K562 (cell line): ENCODE results near the gene SLC15A1. TPM values are rescaled to one million over a fixed set of nuclear protein-coding genes. Genes with fewer than 3 reads are reported as not detected.

Experiments used
- ATAC-seq: fragments of 200-7000 bp; cut with Tn5 transposase; 3 replicates; pipeline ENCODE4 v1.9.1; 2020; ENCODE audit warnings: moderate library complexity
- BruUV-seq: library from RNA; stranded (reverse); fragments of 400-500 nt; replicated peaks from 2 replicates; lab custom pipeline; 2021; lab: Mats Ljungman, UMichigan
- CTCF ChIA-PET: fragments of 300-600 bp; formaldehyde crosslinking; extraction: SDS; loops from one replicate; lab custom pipeline; 2021; ENCODE audit warnings: low intra/inter-chr PET ratio; lab: Yijun Ruan, JAX
- POLR2A ChIA-PET: fragments of 300-600, 350-650 bp; sonication (Branson Sonifier 250); formaldehyde crosslinking; extraction: SDS; loops from one replicate; lab custom pipeline; 2021; ENCODE audit warnings: antibody characterized with exemption, inconsistent platforms; lab: Yijun Ruan, JAX
- DNase-seq, 4 experiments: peaks; one replicate each; pipeline versions ENCODE4 v3.0.0 to v3.0.0-alpha.2; 2011 to 2018; ENCODE audit warnings: low spot score in 3 of 4, mixed read lengths in 3 of 4; ENCODE audit errors: extremely low read depth in 1 of 4
- FAIRE-seq: peaks from 2 replicates; lab custom pipeline; 2011; peaks lifted over from hg19 to GRCh38; lab: Jason Lieb, UNC
- H2AFZ ChIP-seq: 2 replicates; pipeline ENCODE4 v1.6.0; 2011; ENCODE audit warnings: low read depth, low read length, control low read depth, inconsistent platforms
- H3K27ac ChIP-seq: fragments of 200-600 bp; 3 replicates; pipeline ENCODE4 v1.8.0; 2011; ENCODE audit warnings: low read depth, mild to moderate bottlenecking, control low read depth, inconsistent platforms, low read length, moderate library complexity, mixed read lengths; ENCODE audit errors: extremely low read depth
- H3K27me3 ChIP-seq, 2 experiments: fragments of 300-600 bp in 1 of 2; 2 replicates in 1 of 2; 3 replicates in 1 of 2; pipeline versions ENCODE4 v1.6.0 to v1.8.0; 2011; ENCODE audit warnings: inconsistent platforms in 2 of 2, low read length in 2 of 2, mild to moderate bottlenecking in 1 of 2, mixed read lengths in 1 of 2, moderate library complexity in 1 of 2; ENCODE audit not compliant: control insufficient read depth in 2 of 2, insufficient read depth in 2 of 2
- H3K36me3 ChIP-seq: fragments of 300-600 bp; 3 replicates; pipeline ENCODE4 v1.8.0; 2011; ENCODE audit warnings: mild to moderate bottlenecking, low read length, inconsistent platforms; ENCODE audit not compliant: control insufficient read depth, insufficient read depth
- H3K4me1 ChIP-seq, 2 experiments: fragments of 200-600 bp in 1 of 2; replicated peaks in 1 of 2; 2 replicates in 1 of 2; 3 replicates in 1 of 2; pipeline versions ENCODE4 v1.5.1 to v1.8.0; 2011; ENCODE audit warnings: inconsistent platforms in 2 of 2, low read length in 2 of 2, mild to moderate bottlenecking in 1 of 2, mixed read lengths in 1 of 2, moderate library complexity in 1 of 2; ENCODE audit not compliant: control insufficient read depth in 2 of 2, insufficient read depth in 2 of 2
- H3K4me2 ChIP-seq: 2 replicates; pipeline ENCODE4 v1.6.1; 2011; ENCODE audit warnings: low read length, control low read depth, inconsistent platforms, mixed read lengths; ENCODE audit not compliant: insufficient read depth
- H3K4me3 ChIP-seq: fragments of 200-600 bp; sonication (generic), shearing (Covaris generic); 2 replicates; pipeline ENCODE4 v1.5.1; 2016; ENCODE audit warnings: control low read depth, inconsistent platforms
- H3K79me2 ChIP-seq: fragments of 200-600 bp; 3 replicates; pipeline ENCODE4 v1.8.0; 2011; ENCODE audit warnings: low read length, inconsistent platforms; ENCODE audit not compliant: control insufficient read depth, insufficient read depth
- H3K9ac ChIP-seq, 2 experiments: 2 replicates each; pipeline versions ENCODE4 v1.6.0 to v1.6.1; 2011; ENCODE audit warnings: low read depth in 2 of 2, low read length in 2 of 2, control low read depth in 1 of 2, inconsistent platforms in 1 of 2, mild to moderate bottlenecking in 1 of 2, mixed read lengths in 1 of 2; ENCODE audit not compliant: insufficient read depth in 1 of 2
- H3K9me1 ChIP-seq: one replicate; pipeline ENCODE4 v1.6.0; 2011; ENCODE audit warnings: inconsistent platforms, mild to moderate bottlenecking, low read length, moderate library complexity; ENCODE audit not compliant: control insufficient read depth, insufficient read depth
- H3K9me3 ChIP-seq: replicated peaks from 2 replicates; pipeline ENCODE4 v1.5.1; 2011; ENCODE audit warnings: low read depth, low read length, inconsistent platforms; ENCODE audit not compliant: control insufficient read depth, insufficient read depth
- H4K20me1 ChIP-seq: replicated peaks from 2 replicates; pipeline ENCODE4 v1.6.1; 2011; ENCODE audit warnings: low read length, inconsistent platforms, mixed read lengths; ENCODE audit not compliant: control insufficient read depth, insufficient read depth
- PCBP2 ChIP-seq: fragments of 200-400 bp; formaldehyde crosslinking; IDR thresholded peaks from 2 replicates; pipeline ENCODE4 v1.6.1; 2018; ENCODE audit warnings: low read length, low read depth, mild to moderate bottlenecking, moderate library complexity; ENCODE audit not compliant: poor library complexity, severe bottlenecking
- RBBP5 ChIP-seq: fragments of 200-600 bp; sonication (generic); IDR thresholded peaks from 2 replicates; pipeline ENCODE4 v1.6.1; 2012; ENCODE audit warnings: borderline replicate concordance, mild to moderate bottlenecking, low read length, control low read depth, inconsistent platforms; ENCODE audit not compliant: insufficient read depth, poor library complexity, severe bottlenecking
- SMAD2 ChIP-seq: fragments of 150-350 bp; IDR thresholded peaks from 2 replicates; pipeline ENCODE4 v1.6.1; 2014; ENCODE audit warnings: low read depth, mild to moderate bottlenecking, low read length
- ZC3H11A ChIP-seq: IDR thresholded peaks from 2 replicates; pipeline ENCODE4 v1.6.1; 2012; ENCODE audit warnings: low read depth, low read length, improper control_type of control experiment
- ZKSCAN1 ChIP-seq: fragments of 150-350 bp; IDR thresholded peaks from 2 replicates; pipeline ENCODE4 v1.6.1; 2016; ENCODE audit warnings: low read depth, low read length
- ZNF766 ChIP-seq: fragments of 200-800 bp; sonication (Bioruptor generic); conservative IDR thresholded peaks from 2 replicates; pipeline ENCODE4 v1.6.1; 2016; ENCODE audit warnings: missing genetic modification characterization, missing compliant biosample characterization
- WGBS: fragments of 100-300 bp; shearing (Covaris generic); methylation state at CpG from one replicate; pipeline ENCODE4 v1.1.6; 2016; ENCODE audit warnings: low coverage, mixed read lengths; ENCODE audit not compliant: insufficient coverage; ENCODE audit errors: missing lambda C conversion rate; 5-methylcytosine and 5-hydroxymethylcytosine counted together
- in situ Hi-C: fragments of 300-500 bp; cut with MboI; formaldehyde crosslinking; loops from 4 replicates; pipeline ENCODE4 v1.15.0; 2018; ENCODE audit warnings: inconsistent platforms, mixed read lengths
- intact Hi-C: fragments of 100-400 bp; cut with micrococcal nuclease; formaldehyde crosslinking; loops from 2 replicates; pipeline ENCODE4 v1.14.2; 2022
- polyA plus RNA-seq, 8 experiments: library from polyadenylated mRNA; depleted of rRNA in 4 of 8; stranded (reverse) in 5 of 8; unstranded in 3 of 8; fragments of >200 nt; fragmentation: Nextera tagmentation in 2 of 8; fragmentation: Illumina TruSeq in 1 of 8; extraction: Ambion mirVana in 2 of 8; extraction: Trizol in 1 of 8; gene quantifications; 2 replicates each; pipeline versions ENCODE4 v1.2.1 to v1.2.3, GENCODE V29; 2011 to 2014; ENCODE audit warnings: inconsistent platforms in 1 of 8, missing spikeins in 1 of 8
- total RNA-seq, 7 experiments: library from RNA; depleted of rRNA in 6 of 7; stranded (reverse); fragments of >200 nt in 6 of 7; fragmentation: Illumina TruSeq in 2 of 7; extraction: Trizol in 2 of 7; gene quantifications; 2 replicates each; pipeline versions ENCODE4 v1.2.1 to v1.2.3, GENCODE V29; 2011 to 2021; ENCODE audit warnings: low replicate concordance in 1 of 7
- TF ChIP-seq, protein P1 (sequence below): fragments of 450-650 bp; formaldehyde crosslinking; IDR thresholded peaks from 2 replicates; pipeline ENCODE4 v1.4.0; 2020; ENCODE audit warnings: mild to moderate bottlenecking, mixed read lengths

The SLC15A1 gene
- total and polyA plus RNA-seq, 9 of the 15 experiments (the other 6 are each of a cell fraction or from before 2014, with no cell fraction given) = not detected

DNA sequence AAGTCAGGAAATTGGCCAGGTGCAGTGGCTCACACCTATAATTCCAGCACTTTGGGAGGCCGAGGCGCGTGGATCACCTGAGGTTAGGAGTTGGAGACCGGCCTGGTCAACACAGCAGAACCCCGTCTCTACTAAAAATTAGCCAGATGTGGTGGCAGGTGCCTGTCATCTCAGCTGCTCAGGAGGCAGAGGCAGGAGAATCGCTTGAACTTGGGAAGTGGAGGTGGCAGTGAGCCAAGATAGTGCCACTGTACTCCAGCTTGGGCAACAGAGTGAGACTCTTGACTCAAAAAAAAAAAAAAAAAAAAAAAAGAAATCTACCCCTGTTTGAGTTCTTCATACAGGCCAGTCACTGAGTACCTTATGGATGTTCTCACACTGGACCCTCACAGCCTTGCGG is 42.0 kb downstream of the SLC15A1 start:
- ChIA-PET CTCF (no interaction called here), POLR2A (interaction anchor here (0.6 kb wide), 1 partner anchor 757 kb away, joined by 5 read pairs; the partner anchor contains the start of gene IPO5)
- BruUV-seq = no TSS peak
- no peak overlapping the region for H3K4me3 ChIP-seq
- H2AFZ ChIP-seq = no peak overlapping the region
- H4K20me1 ChIP-seq = no peaks in the 10 kb centered on the region
- intact Hi-C loops = no loop called here
- no peaks in the 10 kb centered on the region for H3K79me2 ChIP-seq
- 0% methylated on average over 7 of the region's 7 CpGs for WGBS
- DNase-seq (no peak), FAIRE-seq (no peak), ATAC-seq (no peak)
- in situ Hi-C loops = no loop called here
- TF ChIP-seq ZKSCAN1 = no peak
- TF ChIP-seq ZNF766 (CRISPR knock-in tag) = no peak
- TF ChIP-seq, protein P1, sequence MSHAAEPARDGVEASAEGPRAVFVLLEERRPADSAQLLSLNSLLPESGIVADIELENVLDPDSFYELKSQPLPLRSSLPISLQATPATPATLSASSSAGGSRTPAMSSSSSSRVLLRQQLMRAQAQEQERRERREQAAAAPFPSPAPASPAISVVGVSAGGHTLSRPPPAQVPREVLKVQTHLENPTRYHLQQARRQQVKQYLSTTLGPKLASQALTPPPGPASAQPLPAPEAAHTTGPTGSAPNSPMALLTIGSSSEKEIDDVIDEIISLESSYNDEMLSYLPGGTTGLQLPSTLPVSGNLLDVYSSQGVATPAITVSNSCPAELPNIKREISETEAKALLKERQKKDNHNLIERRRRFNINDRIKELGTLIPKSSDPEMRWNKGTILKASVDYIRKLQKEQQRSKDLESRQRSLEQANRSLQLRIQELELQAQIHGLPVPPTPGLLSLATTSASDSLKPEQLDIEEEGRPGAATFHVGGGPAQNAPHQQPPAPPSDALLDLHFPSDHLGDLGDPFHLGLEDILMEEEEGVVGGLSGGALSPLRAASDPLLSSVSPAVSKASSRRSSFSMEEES (CRISPR knock-in tag) = no peak
- TF ChIP-seq SMAD2 = no peak
- TF ChIP-seq ZC3H11A = no peak
- TF ChIP-seq RBBP5 = no peak
- TF ChIP-seq PCBP2 = no peak
- no peaks in the 10 kb centered on the region for H3K4me1 ChIP-seq
- H3K9me3 ChIP-seq = no peaks in the 10 kb centered on the region
- peaks cover 7 to 15% of the 10 kb centered on the region in 2 experiments; a peak in 4 of 5 replicates for H3K27me3 ChIP-seq
- no peak overlapping the region for H3K9ac ChIP-seq
- H3K27ac ChIP-seq = no peak overlapping the region
- H3K9me1 ChIP-seq = no peaks in the 10 kb centered on the region
- no peak overlapping the region for H3K4me2 ChIP-seq
- H3K36me3 ChIP-seq = no peaks in the 10 kb centered on the region
